Right lobe of liver (tissue), 6 donors: ENCODE measurements around the gene AGAP3. TPM values are rescaled to one million over a fixed set of nuclear protein-coding genes. Genes with fewer than 3 reads are reported as not detected.

Experiments
- ATAC-seq, 4 donors: fragments of 200-7000 bp; cut with Tn5 transposase; one replicate each; pipeline ENCODE4 v1.9.1; 2020; ENCODE audit warnings: mild to moderate bottlenecking in 4 of 4, moderate library complexity in 4 of 4
- DNase-seq, 3 donors: peaks; one replicate each; pipeline ENCODE4 v3.0.0-alpha.2; 2020
- H3K27ac ChIP-seq, 3 donors: fragments of 200-600 bp; one replicate each; pipeline ENCODE4 v1.8.0; 2022
- H3K27me3 ChIP-seq, 2 donors: fragments of 200-600 bp; one replicate each; pipeline ENCODE4 v1.8.0; 2022
- H3K36me3 ChIP-seq, 4 donors: fragments of 200-600 bp; sonication (generic) in 1 of 4; one replicate each; pipeline versions ENCODE4 v1.5.1 to v1.8.0; 2017 to 2022; ENCODE audit warnings: control low read depth in 1 of 4
- H3K4me1 ChIP-seq, 4 donors: fragments of 200-600 bp; sonication (generic) in 1 of 4; one replicate each; pipeline versions ENCODE4 v1.5.1 to v1.8.0; 2017 to 2022; ENCODE audit warnings: control low read depth in 1 of 4
- H3K4me3 ChIP-seq, 3 donors: fragments of 200-600 bp; one replicate each; pipeline ENCODE4 v1.8.0; 2022
- H3K9me3 ChIP-seq, 4 donors: fragments of 200-600 bp; sonication (generic) in 1 of 4; one replicate each; pipeline versions ENCODE4 v1.5.1 to v1.8.0; 2017 to 2022; ENCODE audit warnings: control low read depth in 1 of 4
- POLR2A ChIP-seq: fragments of 450-650 bp; IDR thresholded peaks from one replicate; pipeline ENCODE4 v1.6.1; 2017; ENCODE audit warnings: antibody characterized with exemption, mild to moderate bottlenecking
- WGBS: methylation state at CpG from one replicate; pipeline ENCODE4 v1.1.6; 2018; ENCODE audit warnings: low coverage, low lambda C conversion rate; ENCODE audit not compliant: insufficient coverage; ENCODE audit errors: missing lambda C conversion rate; 5-methylcytosine and 5-hydroxymethylcytosine counted together
- intact Hi-C, 2 donors: fragments of 100-400 bp; cut with DNase I; formaldehyde crosslinking; loops; one replicate each; pipeline versions ENCODE4 v1.11.2 to v1.14.1; 2022
- total RNA-seq, 6 experiments: library from RNA; depleted of rRNA in 2 of 6; stranded (reverse); fragments of >200 nt in 2 of 6; fragmentation: NEBNext Ultra II Directional in 3 of 6; extraction: Animal tissue kit (Norgen Biotek cat#: 25700) in 3 of 6; gene quantifications; one replicate each; pipeline versions ENCODE4 v1.1.0 to v1.2.4, GENCODE V29; 2016 to 2023
- TF ChIP-seq, protein P1 (sequence below), 4 donors: fragments of 200-600 bp in 3 of 4; fragments of 450-650 bp in 1 of 4; IDR thresholded peaks; one replicate each; pipeline versions ENCODE4 v1.5.1 to v1.8.0; 2016 to 2022; ENCODE audit warnings: antibody characterized with exemption in 4 of 4, mild to moderate bottlenecking in 2 of 4
- donor health status: DM: no; HTN: yes; CAD: no.
- donor health status: DM: no; HTN: no; CAD: no.
- donor health status: DM: no; HTN: no; CAD: no.
- donor health status: DM: no; HTN: yes; CAD: no.
- donor health status: DM: no; HTN: yes; CAD: no.

Gene AGAP3
- total RNA-seq, 6 experiments from 2014 or later, result 36.3 to 44.3 (median 39.5) TPM

DNA sequence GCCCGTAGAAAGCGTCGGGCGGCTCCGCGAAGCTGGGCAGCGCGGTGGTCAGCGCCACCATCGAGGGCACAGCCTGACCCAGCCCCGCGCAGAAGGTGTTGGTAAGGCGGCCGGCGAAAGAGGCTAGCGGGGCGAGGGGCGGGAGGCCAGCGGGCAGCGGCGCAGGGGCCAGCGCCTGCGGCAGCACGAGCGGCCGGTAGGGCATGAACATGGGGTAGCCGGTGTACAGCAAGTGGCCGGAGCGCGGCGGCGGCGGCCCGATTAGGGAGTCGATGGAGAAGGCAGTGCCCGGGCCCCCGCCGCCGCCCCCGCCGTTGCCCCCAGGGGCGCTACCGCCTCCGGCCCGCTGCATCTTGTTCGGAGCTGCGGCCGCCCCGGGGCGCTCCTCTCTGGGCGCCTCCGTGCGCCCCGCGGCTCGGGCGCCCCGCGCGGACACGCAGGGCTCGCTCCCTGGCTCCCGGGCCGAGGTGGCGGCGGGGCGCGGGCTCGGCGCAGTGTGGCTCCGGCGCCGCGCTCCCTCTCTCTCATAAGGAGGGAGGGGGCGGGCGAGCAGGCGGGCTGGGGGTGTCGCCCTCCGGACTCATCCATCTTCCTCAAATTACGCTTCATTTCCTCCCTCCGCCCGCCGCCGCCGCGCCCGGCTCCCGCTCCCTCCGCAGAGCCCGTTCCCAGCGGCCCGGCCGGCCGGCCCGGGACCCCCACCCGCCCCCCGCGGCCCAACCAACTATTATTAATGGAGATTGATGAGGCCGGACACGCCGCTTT, 81.1 kb downstream of the AGAP3 start, which contains the start of gene GBX1:
Gene GBX1, minus strand, starts transcription at position 498 of the 765 bp plus-strand sequence. Its CDS starts 146 bp downstream, at position 352.
- peaks cover 0 to 18% of the 10 kb centered on the region in 2 donors for H3K27me3 ChIP-seq
- TF ChIP-seq POLR2A, result no peak
- TF ChIP-seq, protein P1, sequence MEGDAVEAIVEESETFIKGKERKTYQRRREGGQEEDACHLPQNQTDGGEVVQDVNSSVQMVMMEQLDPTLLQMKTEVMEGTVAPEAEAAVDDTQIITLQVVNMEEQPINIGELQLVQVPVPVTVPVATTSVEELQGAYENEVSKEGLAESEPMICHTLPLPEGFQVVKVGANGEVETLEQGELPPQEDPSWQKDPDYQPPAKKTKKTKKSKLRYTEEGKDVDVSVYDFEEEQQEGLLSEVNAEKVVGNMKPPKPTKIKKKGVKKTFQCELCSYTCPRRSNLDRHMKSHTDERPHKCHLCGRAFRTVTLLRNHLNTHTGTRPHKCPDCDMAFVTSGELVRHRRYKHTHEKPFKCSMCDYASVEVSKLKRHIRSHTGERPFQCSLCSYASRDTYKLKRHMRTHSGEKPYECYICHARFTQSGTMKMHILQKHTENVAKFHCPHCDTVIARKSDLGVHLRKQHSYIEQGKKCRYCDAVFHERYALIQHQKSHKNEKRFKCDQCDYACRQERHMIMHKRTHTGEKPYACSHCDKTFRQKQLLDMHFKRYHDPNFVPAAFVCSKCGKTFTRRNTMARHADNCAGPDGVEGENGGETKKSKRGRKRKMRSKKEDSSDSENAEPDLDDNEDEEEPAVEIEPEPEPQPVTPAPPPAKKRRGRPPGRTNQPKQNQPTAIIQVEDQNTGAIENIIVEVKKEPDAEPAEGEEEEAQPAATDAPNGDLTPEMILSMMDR (IDR thresholded peaks at IDR 0.05), result no peak
- 0% methylated on average over 7 of the region's 101 CpGs for WGBS
- peaks cover 0 to 16% (median 4%) of the 10 kb centered on the region in 4 donors for H3K4me1 ChIP-seq
- intact Hi-C loops, result no loop called here
- no peak within 1 kb of the TSS for H3K27ac ChIP-seq
- peak in 1 of 3 donors; percentile 41 for DNase-seq
- H3K4me3 ChIP-seq, result peak within 1 kb of the TSS; percentile 26 to 42 (median 29)
- ATAC-seq, result peak; percentile 29 to 47 (median 44)
- no peaks in the 10 kb centered on the region for H3K36me3 ChIP-seq
- H3K9me3 ChIP-seq, result no peaks in the 10 kb centered on the region

DNA sequence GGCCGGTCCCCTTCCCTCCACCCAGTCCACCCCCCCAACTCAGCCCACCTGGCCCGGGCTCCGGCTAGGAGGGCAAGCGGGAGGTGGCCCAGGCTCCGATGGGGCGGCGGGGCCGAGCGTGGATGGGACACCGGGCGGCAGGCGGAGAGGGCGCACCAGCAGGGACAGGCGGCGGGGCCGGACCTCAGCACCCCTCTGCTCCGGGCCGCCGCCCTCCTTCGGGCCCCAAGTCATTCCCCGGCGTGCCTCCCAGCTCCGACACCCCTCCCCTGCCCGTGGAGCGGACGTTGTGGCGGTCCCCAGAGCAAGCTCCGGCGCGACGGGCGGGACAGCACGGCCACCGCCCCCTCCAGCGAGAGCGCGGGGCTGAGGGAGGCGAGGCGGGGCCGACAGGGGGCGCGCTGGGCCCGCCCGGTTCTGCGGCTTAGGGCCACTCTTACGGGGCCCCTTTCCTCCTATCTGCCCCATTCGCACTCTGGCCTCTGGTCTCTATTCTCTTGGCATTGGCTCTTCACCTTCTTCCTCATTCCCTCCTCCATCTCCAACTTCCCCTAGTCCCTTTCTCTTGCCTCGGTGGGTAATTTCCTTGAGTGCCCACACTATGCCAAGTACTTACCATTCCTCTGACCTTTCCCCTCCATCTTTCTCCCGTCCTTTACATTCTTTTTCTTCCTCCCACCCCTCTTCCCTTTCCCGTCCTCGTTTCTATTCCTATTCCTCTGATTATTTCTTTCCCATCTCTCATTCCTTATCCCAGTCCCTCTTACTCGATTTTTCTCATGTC, 81.9 kb downstream of the AGAP3 start:
- peak; percentile 60 to 69 (median 64) for ATAC-seq
- no peak for TF ChIP-seq POLR2A
- TF ChIP-seq, protein P1 (IDR thresholded peaks at IDR 0.05), result peak; percentile 32 to 69 (median 58)
- Histone ChIP-seq H3K36me3 (no peaks in the 10 kb centered on the region), H3K4me1 (peaks cover 0 to 16% (median 4%) of the 10 kb centered on the region in 4 donors), H3K27ac (no peak overlapping the region), H3K27me3 (peaks cover 4 to 18% of the 10 kb centered on the region in 2 donors), H3K4me3 (peak overlapping the region; percentile 26 to 42 (median 29)), H3K9me3 (no peaks in the 10 kb centered on the region)
- WGBS, result 4% methylated on average over 10 of the region's 52 CpGs
- intact Hi-C loops, result no loop called here
- DNase-seq, result peak in 1 of 3 donors; percentile 43

- TF ChIP-seq, protein P1 (IDR thresholded peaks at IDR 0.05), result no peak
- TF ChIP-seq POLR2A, result no peak
- no peak for ATAC-seq
- WGBS, result 15% methylated on average over 10 of the region's 10 CpGs
- H3K27me3 ChIP-seq, result peaks cover 4 to 18% of the 10 kb centered on the region in 2 donors
- no peaks in the 10 kb centered on the region for H3K36me3 ChIP-seq
- no peak overlapping the region for H3K27ac ChIP-seq
- H3K9me3 ChIP-seq, result no peaks in the 10 kb centered on the region
- DNase-seq, result peak in 1 of 3 donors; percentile 18
- H3K4me1 ChIP-seq, result peaks cover 0 to 16% (median 4%) of the 10 kb centered on the region in 4 donors
- no peak overlapping the region for H3K4me3 ChIP-seq
- intact Hi-C loops, result no loop called here
Observed at GRCh38 chr7:151168787-151169162, 82.5 kb downstream of the AGAP3 start.

DNA sequence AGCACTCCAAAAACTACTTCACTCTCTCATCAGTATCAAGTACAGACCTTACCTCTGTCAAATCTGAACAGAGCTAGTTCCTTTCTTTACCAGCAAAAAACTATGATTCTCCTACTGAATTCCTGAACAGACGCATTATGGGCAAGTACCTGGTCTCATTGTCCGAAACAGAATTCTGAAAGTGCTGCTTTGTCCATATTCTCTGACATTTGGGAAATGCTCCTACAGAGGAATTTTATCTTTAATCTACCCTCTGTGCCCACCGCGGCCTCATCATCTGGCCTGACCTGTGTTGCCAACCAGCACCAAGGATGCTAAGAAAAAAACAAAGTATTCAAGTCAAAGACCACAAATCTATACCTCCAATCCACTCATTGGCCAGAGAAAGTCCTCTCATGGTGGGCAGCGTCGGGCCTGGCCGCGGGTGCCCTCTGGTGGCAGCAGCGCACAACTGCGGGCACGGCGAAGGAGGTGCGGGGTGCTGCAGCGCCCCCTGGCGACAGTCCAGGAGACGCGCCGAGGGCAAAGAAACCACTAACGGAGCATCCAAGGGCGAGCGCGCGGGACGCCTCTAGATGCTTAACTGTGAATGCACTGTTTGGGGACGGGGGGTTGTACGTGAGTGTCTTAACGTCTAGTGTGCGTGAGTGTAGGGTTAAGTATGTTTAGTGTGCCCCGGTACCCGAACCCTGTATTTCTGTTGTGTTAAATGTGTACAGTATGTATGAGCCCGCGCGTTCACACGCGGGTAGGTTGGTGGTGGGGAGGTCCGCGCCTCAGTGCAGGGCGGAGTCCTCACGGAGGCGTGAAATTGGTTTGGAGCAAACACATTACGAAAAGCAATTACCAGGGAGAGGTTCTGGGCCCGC, 86.2 kb downstream of the AGAP3 start:
- intact Hi-C loops, result loop anchor here in 1 of 2 donors (10.0 kb wide), 1 partner anchor 48 kb away; no protein-coding TSS in a partner anchor
- 24% methylated on average over 35 of the region's 42 CpGs for WGBS

More for the DNA sequence above, 86.2 kb downstream of the AGAP3 start:
- no peaks in the 10 kb centered on the region for H3K9me3 ChIP-seq
- no peak for TF ChIP-seq POLR2A
- TF ChIP-seq, protein P1 (IDR thresholded peaks at IDR 0.05), result peak in 3 of 4 donors; percentile 100
- ATAC-seq (peak; percentile 92 to 99 (median 97)), DNase-seq (peak; percentile 82 to 86 (median 83))
- H3K4me1 ChIP-seq, result peaks cover 0 to 8% (median 2%) of the 10 kb centered on the region in 4 donors
- H3K4me3 ChIP-seq, result no peak overlapping the region
- H3K27me3 ChIP-seq, result peaks cover 4 to 10% of the 10 kb centered on the region in 2 donors
- no peak overlapping the region for H3K27ac ChIP-seq
- no peaks in the 10 kb centered on the region for H3K36me3 ChIP-seq
